22Rv1 (cell line): ENCODE results near the gene LTBR.
A peak's percentile ranks its signal among the peaks of the same experiment; 100 is the strongest.

Experiments used
- H3K27ac ChIP-seq: fragments of 450-650 bp; 2 replicates; pipeline ENCODE4 v1.5.1; 2017
- ZFX ChIP-seq: fragments of 450-650 bp; IDR thresholded peaks from 2 replicates; pipeline ENCODE4 v1.6.1; 2017; ENCODE audit warnings: antibody characterized with exemption, borderline replicate concordance
- TF ChIP-seq, protein P1 (sequence below): fragments of 450-650 bp; IDR thresholded peaks from 2 replicates; pipeline ENCODE4 v1.5.1; 2017; ENCODE audit warnings: mild to moderate bottlenecking

LTBR gene

DNA sequence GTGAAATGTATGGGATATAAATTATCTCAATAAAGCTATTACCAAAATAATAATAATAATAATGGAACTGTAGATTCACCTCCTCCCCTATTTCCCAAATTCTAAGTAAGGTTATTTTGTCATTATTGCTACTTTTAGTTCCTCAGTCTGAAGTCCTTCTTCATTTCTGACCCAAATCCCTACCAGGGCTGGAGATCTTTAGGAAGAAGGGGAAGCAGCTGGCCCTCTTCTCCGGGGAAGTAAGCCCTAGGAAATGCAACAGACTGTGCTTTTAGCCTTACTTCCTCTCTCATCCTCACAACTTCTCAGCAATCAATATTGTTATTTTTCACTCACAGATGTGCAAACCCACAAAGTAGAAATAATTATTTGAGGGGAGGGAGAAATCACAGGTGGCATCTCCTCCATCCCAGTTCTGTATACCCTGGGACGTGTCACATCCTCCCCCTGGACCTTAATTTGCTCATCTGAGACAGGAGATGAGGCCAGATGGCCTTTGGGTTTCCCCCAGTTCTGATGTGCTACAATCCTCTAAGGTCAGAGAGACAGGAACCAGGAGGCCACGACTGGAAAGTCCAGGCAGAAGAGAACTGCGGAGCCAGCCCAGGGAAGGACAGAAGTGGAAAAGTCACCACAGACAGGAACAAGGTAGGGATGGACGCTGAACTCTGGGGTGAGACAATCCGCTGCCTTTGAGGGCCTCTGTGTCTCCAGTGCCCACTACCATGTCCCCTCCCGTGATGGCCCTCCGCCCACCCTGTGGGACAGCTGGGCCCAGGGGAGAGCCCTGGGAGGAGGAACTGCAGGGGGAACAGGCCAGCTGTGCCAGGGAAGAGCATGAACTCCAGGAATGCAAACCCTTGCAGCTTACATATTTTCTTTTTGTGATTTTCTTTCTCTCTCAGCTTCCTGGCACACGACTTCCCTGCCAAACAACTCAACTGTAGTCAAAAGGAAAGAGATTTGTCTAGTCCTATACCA lies 31.5 kb upstream of the LTBR start:
- H3K27ac ChIP-seq = no peak overlapping the region
- TF ChIP-seq, protein P1, sequence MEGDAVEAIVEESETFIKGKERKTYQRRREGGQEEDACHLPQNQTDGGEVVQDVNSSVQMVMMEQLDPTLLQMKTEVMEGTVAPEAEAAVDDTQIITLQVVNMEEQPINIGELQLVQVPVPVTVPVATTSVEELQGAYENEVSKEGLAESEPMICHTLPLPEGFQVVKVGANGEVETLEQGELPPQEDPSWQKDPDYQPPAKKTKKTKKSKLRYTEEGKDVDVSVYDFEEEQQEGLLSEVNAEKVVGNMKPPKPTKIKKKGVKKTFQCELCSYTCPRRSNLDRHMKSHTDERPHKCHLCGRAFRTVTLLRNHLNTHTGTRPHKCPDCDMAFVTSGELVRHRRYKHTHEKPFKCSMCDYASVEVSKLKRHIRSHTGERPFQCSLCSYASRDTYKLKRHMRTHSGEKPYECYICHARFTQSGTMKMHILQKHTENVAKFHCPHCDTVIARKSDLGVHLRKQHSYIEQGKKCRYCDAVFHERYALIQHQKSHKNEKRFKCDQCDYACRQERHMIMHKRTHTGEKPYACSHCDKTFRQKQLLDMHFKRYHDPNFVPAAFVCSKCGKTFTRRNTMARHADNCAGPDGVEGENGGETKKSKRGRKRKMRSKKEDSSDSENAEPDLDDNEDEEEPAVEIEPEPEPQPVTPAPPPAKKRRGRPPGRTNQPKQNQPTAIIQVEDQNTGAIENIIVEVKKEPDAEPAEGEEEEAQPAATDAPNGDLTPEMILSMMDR = no peak
- TF ChIP-seq ZFX = no peak

DNA sequence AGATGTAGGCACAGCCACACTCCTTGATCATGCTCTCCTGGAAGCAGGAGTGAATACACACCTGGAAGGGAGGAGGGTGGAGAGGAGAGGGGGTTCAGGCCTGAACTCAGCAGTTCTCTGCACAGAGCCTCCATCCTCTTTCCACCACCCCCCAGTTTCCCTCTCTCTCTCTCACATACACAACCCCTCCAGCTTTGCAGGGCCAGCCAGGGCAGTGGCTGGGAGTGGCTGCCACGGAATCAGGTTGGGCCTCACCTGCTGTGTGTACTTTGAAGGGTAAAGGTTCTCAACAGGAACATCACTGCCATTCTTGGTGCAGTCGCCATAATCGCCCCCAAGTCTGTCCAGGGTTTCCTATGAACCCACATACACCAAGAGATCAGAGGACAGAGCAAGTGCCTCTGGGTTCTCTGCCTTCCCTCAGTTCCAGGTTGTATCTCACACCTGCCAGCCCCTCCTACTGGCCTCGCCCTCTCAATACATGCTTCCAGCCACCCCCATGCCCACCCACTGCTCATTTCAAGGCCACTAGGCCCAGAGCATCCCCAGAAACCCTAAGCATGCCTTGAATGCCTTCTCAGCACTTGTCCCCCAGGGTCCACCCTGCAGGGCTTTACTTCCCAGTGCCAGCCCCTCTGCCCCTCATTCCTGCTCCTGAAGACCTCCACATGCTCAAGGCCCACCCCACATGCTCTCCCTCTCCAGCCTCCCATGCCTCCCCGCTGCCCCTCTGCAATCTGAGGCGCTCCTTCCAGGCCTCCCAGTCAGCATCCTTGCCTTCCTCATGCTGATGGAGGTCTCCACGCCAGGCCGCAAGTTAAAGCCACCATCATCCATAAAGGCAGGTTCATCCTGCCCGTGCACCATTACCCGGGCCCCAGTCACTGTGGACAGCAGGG lies 29.2 kb upstream of the LTBR start:
- H3K27ac ChIP-seq = 0 out of 2 replicates have a peak overlapping the region, but pooled peaks have one; percentile 3
- TF ChIP-seq ZFX = no peak
- TF ChIP-seq, protein P1 = no peak

DNA sequence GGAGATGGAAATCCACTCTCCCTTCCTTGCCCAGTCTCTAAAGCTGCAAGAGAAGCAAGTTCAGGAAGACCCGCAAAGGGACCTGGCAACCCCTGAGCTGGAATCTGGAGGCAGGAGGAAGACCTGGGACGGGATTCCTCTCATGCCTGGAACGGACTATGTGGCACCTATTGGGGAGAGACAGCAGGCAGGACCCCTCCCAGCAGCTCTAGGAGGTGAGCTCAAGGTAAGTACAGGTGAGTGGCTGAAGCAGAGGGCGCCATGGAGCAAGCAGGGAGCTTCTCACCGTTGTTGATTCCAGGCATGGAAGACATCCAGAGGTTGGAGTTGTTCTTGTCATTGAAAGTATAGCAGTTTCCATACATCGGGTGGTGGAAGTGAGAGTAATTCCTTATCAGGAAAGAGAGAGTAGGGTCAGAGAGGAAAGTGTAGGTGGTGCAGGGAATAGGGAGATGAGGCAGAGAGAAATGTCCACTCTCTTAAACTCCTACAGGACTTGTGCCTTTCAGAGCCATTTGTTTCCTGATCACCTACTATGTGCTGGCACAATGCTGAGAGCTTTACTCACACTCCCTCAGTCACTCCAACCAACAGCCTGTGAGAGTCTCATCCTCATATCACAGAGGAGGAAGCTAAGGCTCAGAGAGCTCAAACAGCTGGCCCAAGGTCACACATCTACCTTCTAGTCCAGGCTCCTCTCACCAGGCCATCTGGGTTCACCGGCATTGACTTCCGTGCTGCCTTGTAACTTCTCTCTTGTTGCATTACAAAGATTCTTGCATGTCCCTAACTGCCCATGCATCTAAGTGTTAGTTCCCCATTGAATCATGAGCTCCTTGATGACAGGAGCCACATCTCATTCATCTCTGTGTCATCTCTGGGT lies 28.2 kb upstream of the LTBR start:
- TF ChIP-seq, protein P1 = peak; percentile 61
- no peak for TF ChIP-seq ZFX
- no peak overlapping the region for H3K27ac ChIP-seq

DNA sequence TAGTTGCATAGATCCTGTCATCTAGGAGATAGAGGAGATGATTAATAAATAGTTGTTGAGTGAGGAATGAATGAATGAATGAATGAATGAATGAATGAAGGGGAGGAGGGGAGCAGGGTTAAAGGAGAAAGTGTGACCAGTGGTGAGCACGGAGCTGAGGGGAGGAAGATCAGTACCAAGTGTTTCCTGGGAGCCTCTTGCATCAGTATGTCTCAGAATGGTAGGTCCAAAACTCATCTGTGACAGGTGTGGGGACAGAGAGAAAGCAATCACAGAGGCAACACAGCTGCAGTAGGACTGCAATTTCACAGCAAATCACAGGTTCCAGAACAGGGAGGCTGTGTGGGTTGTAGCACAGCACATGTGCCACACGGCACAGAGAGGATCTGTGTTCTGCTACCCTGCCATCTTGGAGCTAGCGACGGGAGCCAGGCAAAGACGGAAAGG lies 27.6 kb upstream of the LTBR start:
- no peak overlapping the region for H3K27ac ChIP-seq
- no peak for TF ChIP-seq ZFX
- TF ChIP-seq, protein P1 = no peak

DNA sequence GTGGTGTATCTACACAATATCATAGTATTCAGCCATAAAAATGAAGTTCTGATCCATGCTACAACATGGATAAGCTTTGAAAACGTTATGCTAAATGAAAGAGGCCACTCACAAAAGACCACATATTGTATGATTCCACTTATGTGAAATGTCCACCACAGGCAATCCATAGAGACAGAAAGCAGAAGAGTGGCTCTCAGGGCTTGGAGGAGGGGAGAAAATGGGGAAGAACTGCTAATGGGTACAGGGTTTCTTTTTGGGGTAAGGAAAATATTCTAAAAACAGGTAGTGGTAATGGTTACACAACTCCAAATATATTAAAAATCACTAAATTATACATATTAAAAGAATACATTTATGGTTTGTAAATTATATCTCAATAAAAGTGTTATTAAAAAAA lies 25.1 kb upstream of the LTBR start:
- no peak overlapping the region for H3K27ac ChIP-seq
- TF ChIP-seq, protein P1 = no peak
- no peak for TF ChIP-seq ZFX

DNA sequence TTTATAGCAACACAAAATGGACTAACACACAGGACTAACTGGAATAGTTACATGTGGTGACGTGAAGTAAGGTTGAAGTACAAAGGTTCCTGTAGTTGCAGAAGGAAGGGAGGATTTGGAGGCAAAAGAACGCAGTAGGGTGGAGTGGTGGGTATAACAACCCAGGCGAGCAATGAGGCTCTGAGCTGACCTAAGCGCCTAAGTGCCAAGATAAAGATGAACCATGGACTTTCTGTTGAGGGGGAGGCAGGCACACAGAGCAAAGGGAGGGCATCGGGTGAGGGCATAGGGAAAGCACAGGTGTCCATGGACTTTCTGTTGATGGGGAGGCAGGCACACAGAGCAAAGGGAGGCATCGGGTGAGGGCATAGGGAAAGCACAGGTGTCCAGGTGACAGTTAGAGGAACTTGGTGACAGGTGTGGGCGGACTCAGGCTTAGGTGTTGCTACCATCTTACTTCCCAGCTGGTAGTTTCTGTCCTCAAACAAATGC lies 23.8 kb upstream of the LTBR start:
- no peak overlapping the region for H3K27ac ChIP-seq
- TF ChIP-seq, protein P1 = no peak
- no peak for TF ChIP-seq ZFX
